Measurements from ENCODE around the gene HERC3.

Gene HERC3

GRCh38 chr4:88746206-88746605 is 153.9 kb downstream of the HERC3 start:
- no peaks in the 10 kb centered on the region for H3K79me2 ChIP-seq (ENCODE audit: insufficient read depth, low read length)

DNA sequence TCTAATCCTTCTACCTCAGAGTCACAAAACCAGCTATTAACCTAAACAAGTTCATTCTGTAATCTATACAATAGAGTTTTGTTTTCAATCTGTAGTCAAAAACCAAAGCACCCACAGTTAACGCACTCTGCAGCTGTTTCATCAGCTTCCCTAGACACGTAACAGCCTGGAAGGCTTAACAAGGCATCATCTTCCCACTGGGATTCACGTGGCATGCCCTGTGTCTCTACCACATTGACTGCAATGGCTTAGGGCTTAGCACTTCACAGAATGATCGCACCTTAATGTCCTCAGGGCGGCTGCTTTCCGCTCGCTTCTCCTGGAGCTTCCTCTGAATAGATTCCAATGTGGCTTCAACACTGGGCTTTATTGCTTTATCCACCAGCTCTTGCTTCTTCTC is 155.1 kb downstream of the HERC3 start:
- no peaks in the 10 kb centered on the region for H3K36me3 ChIP-seq (ENCODE audit: insufficient read depth, low read length)
- TF ChIP-seq EZH2 (IDR thresholded peaks at IDR 0.05; ENCODE audit: borderline replicate concordance, low read length) = no peak
- no peak for TF ChIP-seq CTCF (IDR thresholded peaks at IDR 0.05; ENCODE audit: low read length)

More at GRCh38 chr4:88746206-88746605, 153.9 kb downstream of the HERC3 start:
- H3K4me3 ChIP-seq (ENCODE audit: low read depth, low read length, poor library complexity, severe bottlenecking) = no peak overlapping the region
- H3F3A ChIP-seq (ENCODE audit: insufficient read depth, low read length) = no peaks in the 10 kb centered on the region
- no peaks in the 10 kb centered on the region for H3K9me3 ChIP-seq (ENCODE audit: low read length)
- no peak overlapping the region for H3K27ac ChIP-seq (ENCODE audit: low read depth, low read length, poor library complexity, severe bottlenecking)
- H3K9ac ChIP-seq (ENCODE audit: low read length) = no peak overlapping the region
- H3K9me2 ChIP-seq (ENCODE audit: low read depth, low read length) = no peaks in the 10 kb centered on the region
- H3K27me3 ChIP-seq (ENCODE audit: insufficient read depth, low read length) = no peaks in the 10 kb centered on the region
- H4K20me1 ChIP-seq (ENCODE audit: insufficient read depth, low read length) = no peaks in the 10 kb centered on the region
- no peak overlapping the region for H2AFZ ChIP-seq (ENCODE audit: low read length)
- TF ChIP-seq EZH2 (IDR thresholded peaks at IDR 0.05; ENCODE audit: borderline replicate concordance, low read length) = no peak
- TF ChIP-seq CTCF (IDR thresholded peaks at IDR 0.05; ENCODE audit: low read length) = no peak
- no peaks in the 10 kb centered on the region for H3K36me3 ChIP-seq (ENCODE audit: insufficient read depth, low read length)
- no peaks in the 10 kb centered on the region for H3K4me1 ChIP-seq (ENCODE audit: insufficient read depth, low read length, severe bottlenecking)
- no peak overlapping the region for H3K4me2 ChIP-seq (ENCODE audit: low read length)

DNA sequence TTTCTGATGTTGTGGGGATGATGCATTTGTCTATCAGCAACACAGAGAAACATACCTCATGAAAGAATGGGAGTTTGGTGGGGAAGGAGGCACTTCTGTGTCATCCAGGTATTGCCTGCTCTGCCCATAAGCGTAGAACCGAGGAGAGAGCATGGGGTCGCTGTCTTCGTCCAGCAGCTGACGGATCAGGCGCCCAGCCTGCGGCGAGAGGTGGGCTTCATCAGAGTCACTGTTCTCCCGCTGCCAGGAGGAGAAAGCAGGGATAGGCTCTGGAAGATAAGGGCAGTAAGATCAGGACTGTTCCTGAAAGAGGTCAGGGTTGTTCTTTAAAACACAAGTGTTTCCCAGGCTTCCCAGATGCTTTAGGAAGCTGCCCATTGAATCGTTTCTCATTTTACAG is 158.1 kb downstream of the HERC3 start:
- Histone ChIP-seq H3K4me1 (ENCODE audit: insufficient read depth, low read length, severe bottlenecking) (no peaks in the 10 kb centered on the region), H3K9ac (ENCODE audit: low read length) (no peak overlapping the region), H3K27me3 (ENCODE audit: insufficient read depth, low read length) (no peaks in the 10 kb centered on the region; the same call in 1 of the 2 replicates), H3K4me3 (ENCODE audit: low read depth, low read length, poor library complexity, severe bottlenecking) (no peak overlapping the region), H3K4me2 (ENCODE audit: low read length) (no peak overlapping the region), H3K27ac (ENCODE audit: low read depth, low read length, poor library complexity, severe bottlenecking) (no peak overlapping the region), H2AFZ (ENCODE audit: low read length) (no peak overlapping the region), H3K79me2 (ENCODE audit: insufficient read depth, low read length) (no peaks in the 10 kb centered on the region), H3K9me2 (ENCODE audit: low read depth, low read length) (no peaks in the 10 kb centered on the region), H3F3A (ENCODE audit: insufficient read depth, low read length) (no peaks in the 10 kb centered on the region), H3K36me3 (ENCODE audit: insufficient read depth, low read length) (no peaks in the 10 kb centered on the region), H3K9me3 (ENCODE audit: low read length) (no peaks in the 10 kb centered on the region), H4K20me1 (ENCODE audit: insufficient read depth, low read length) (no peaks in the 10 kb centered on the region)
- TF ChIP-seq EZH2 (IDR thresholded peaks at IDR 0.05; ENCODE audit: borderline replicate concordance, low read length) (no peak), CTCF (IDR thresholded peaks at IDR 0.05; ENCODE audit: low read length) (no peak)

More for the DNA sequence above, 155.1 kb downstream of the HERC3 start:
- Histone ChIP-seq H3K9me3 (ENCODE audit: low read length) (no peaks in the 10 kb centered on the region), H4K20me1 (ENCODE audit: insufficient read depth, low read length) (no peaks in the 10 kb centered on the region), H3K4me2 (ENCODE audit: low read length) (no peak overlapping the region), H3K9ac (ENCODE audit: low read length) (no peak overlapping the region), H3K79me2 (ENCODE audit: insufficient read depth, low read length) (no peaks in the 10 kb centered on the region), H2AFZ (ENCODE audit: low read length) (no peak overlapping the region), H3K4me3 (ENCODE audit: low read depth, low read length, poor library complexity, severe bottlenecking) (no peak overlapping the region), H3K27ac (ENCODE audit: low read depth, low read length, poor library complexity, severe bottlenecking) (no peak overlapping the region), H3K9me2 (ENCODE audit: low read depth, low read length) (no peaks in the 10 kb centered on the region), H3F3A (ENCODE audit: insufficient read depth, low read length) (no peaks in the 10 kb centered on the region), H3K4me1 (ENCODE audit: insufficient read depth, low read length, severe bottlenecking) (no peaks in the 10 kb centered on the region), H3K27me3 (ENCODE audit: insufficient read depth, low read length) (no peaks in the 10 kb centered on the region)
